ENCODE data around the gene UCHL3.
"Not testable (repeated sequence)": the region's sequence is repeated elsewhere in the genome, so short reads cannot be mapped to it uniquely, and the experiment has no call there.

The UCHL3 gene

GRCh38 chr13:75549262-75550158 is at the start of gene UCHL3:
TSS of gene UCHL3 (plus strand) at chr13:75549791. CDS start at chr13:75549821, 30 bp downstream.
- DNase-seq (ENCODE audit: low read depth in 2 of 2), result peak; percentile 95

- no peak for DNase-seq (ENCODE audit: low read depth in 2 of 2)
Measured at GRCh38 chr13:75505327-75505726, 44.3 kb upstream of the UCHL3 start.

- DNase-seq (ENCODE audit: low read depth in 2 of 2), result no peak
Measured at GRCh38 chr13:75506018-75506417, 43.6 kb upstream of the UCHL3 start.

- no peak for DNase-seq (ENCODE audit: low read depth in 2 of 2)
Measured at GRCh38 chr13:75507027-75508001, 42.3 kb upstream of the UCHL3 start.

GRCh38 chr13:75508002-75508548 is 41.5 kb upstream of the UCHL3 start:
- no peak for DNase-seq (ENCODE audit: low read depth in 2 of 2)

GRCh38 chr13:75511051-75511625 is 38.5 kb upstream of the UCHL3 start:
- DNase-seq (ENCODE audit: low read depth in 2 of 2), result no peak

- DNase-seq (ENCODE audit: low read depth in 2 of 2), result no peak
Measured at GRCh38 chr13:75512253-75512652, 37.3 kb upstream of the UCHL3 start.

GRCh38 chr13:75513271-75513670 is 36.3 kb upstream of the UCHL3 start:
- no peak for DNase-seq (ENCODE audit: low read depth in 2 of 2)

- DNase-seq (ENCODE audit: low read depth in 2 of 2), result no peak
Measured at GRCh38 chr13:75514080-75514995, 35.3 kb upstream of the UCHL3 start.

GRCh38 chr13:75518439-75519088 is 31.0 kb upstream of the UCHL3 start:
- DNase-seq (ENCODE audit: low read depth in 2 of 2), result no peak

- no peak for DNase-seq (ENCODE audit: low read depth in 2 of 2)
Measured at GRCh38 chr13:75521956-75522355, 27.6 kb upstream of the UCHL3 start.

- no peak for DNase-seq (ENCODE audit: low read depth in 2 of 2)
Measured at GRCh38 chr13:75530549-75530961, 19.0 kb upstream of the UCHL3 start.

GRCh38 chr13:75533861-75534260 is 15.7 kb upstream of the UCHL3 start:
- DNase-seq (ENCODE audit: low read depth in 2 of 2), result no peak

GRCh38 chr13:75537401-75538365 is 11.9 kb upstream of the UCHL3 start, which contains the start of gene COMMD6:
TSS of gene COMMD6 (minus strand) at chr13:75537841. CDS start at chr13:75537805, 36 bp downstream.
- peak; percentile 38 to 62 for DNase-seq (ENCODE audit: low read depth in 2 of 2)

GRCh38 chr13:75541287-75541686 is 8.3 kb upstream of the UCHL3 start:
- DNase-seq (ENCODE audit: low read depth in 2 of 2), result no peak

GRCh38 chr13:75541961-75542360 is 7.6 kb upstream of the UCHL3 start:
- no peak for DNase-seq (ENCODE audit: low read depth in 2 of 2)

- DNase-seq (ENCODE audit: low read depth in 2 of 2), result no peak
Measured at GRCh38 chr13:75544681-75545330, 4.8 kb upstream of the UCHL3 start.

GRCh38 chr13:75545386-75545785 is 4.2 kb upstream of the UCHL3 start:
- DNase-seq (ENCODE audit: low read depth in 2 of 2), result not testable (repeated sequence)

Data from stimulated activated CD8-positive, alpha-beta memory T cell treated with anti-CD3 and anti-CD28 coated beads, Interleukin-7, amount 100 ng/mL, for 4 hours (primary cell).